SK-N-SH (cell line): ENCODE measurements around the gene TEKTIP1.

ENCODE experiments used
- CTCF ChIP-seq: fragments of 200-600 bp; sonication (generic); IDR thresholded peaks from 2 replicates; pipeline ENCODE4 v1.6.1; 2017; ENCODE audit warnings: antibody characterized with exemption, mild to moderate bottlenecking, moderate library complexity
- EP300 ChIP-seq, 2 experiments: IDR thresholded peaks; 2 replicates each; pipeline versions ENCODE4 v1.4.0 to v1.6.1; 2012; ENCODE audit warnings: borderline replicate concordance in 1 of 2, low read depth in 1 of 2, low read length in 1 of 2
- EZH2phosphoT487 ChIP-seq: fragments of 200-600 bp; sonication (generic); IDR thresholded peaks from 2 replicates; pipeline ENCODE4 v1.6.1; 2017; ENCODE audit warnings: low read depth, mixed run types, mild to moderate bottlenecking, antibody characterized with exemption, moderate library complexity, borderline replicate concordance
- FOXM1 ChIP-seq: IDR thresholded peaks from 2 replicates; pipeline ENCODE4 v1.4.0; 2012; ENCODE audit warnings: low read depth, mild to moderate bottlenecking
- GABPA ChIP-seq: IDR thresholded peaks from 2 replicates; pipeline ENCODE4 v1.4.0; 2012; ENCODE audit warnings: low read depth, mild to moderate bottlenecking
- GATA2 ChIP-seq: sonication (generic); formaldehyde crosslinking; IDR thresholded peaks from 2 replicates; pipeline ENCODE4 v1.5.0; 2020; ENCODE audit warnings: mild to moderate bottlenecking, missing genetic modification reagents
- JUND ChIP-seq: IDR thresholded peaks from 2 replicates; pipeline ENCODE4 v1.4.0; 2012
- MAX ChIP-seq: IDR thresholded peaks from 2 replicates; pipeline ENCODE4 v1.4.0; 2012; ENCODE audit warnings: low read depth
- MXI1 ChIP-seq: IDR thresholded peaks from 2 replicates; pipeline ENCODE4 v1.6.1; 2012; ENCODE audit warnings: mild to moderate bottlenecking, low read depth, low read length, improper control_type of control experiment
- POLR2AphosphoS5 ChIP-seq: IDR thresholded peaks from 2 replicates; pipeline ENCODE4 v1.6.1; 2012; ENCODE audit warnings: low read depth, low read length
- RAD21 ChIP-seq: IDR thresholded peaks from 2 replicates; pipeline ENCODE4 v1.6.1; 2012; ENCODE audit warnings: mild to moderate bottlenecking, low read length
- RXRA ChIP-seq: IDR thresholded peaks from 2 replicates; pipeline ENCODE4 v1.4.0; 2012; ENCODE audit warnings: low read depth, mild to moderate bottlenecking, borderline replicate concordance
- SMC3 ChIP-seq: IDR thresholded peaks from 2 replicates; pipeline ENCODE4 v1.6.1; 2012; ENCODE audit warnings: low read depth, low read length, improper control_type of control experiment
- TCF12 ChIP-seq: IDR thresholded peaks from 2 replicates; pipeline ENCODE4 v1.4.0; 2012

- TF ChIP-seq CTCF (no peak), RAD21 (no peak), MAX (no peak), GABPA (no peak), EZH2phosphoT487 (no peak), SMC3 (no peak), FOXM1 (no peak), JUND (no peak), TCF12 (no peak), MXI1 (no peak), POLR2AphosphoS5 (no peak), EP300 (IDR thresholded peaks at IDR 0.05; ENCODE audit: borderline replicate concordance in 1 of 2, low read depth in 1 of 2, low read length in 1 of 2) (no peak), RXRA (no peak), GATA2 (CRISPR knock-in tag) (no peak)
These were observed 20.7 kb upstream of the TEKTIP1 start for GRCh38 chr19:3518255-3518654.
